ENCODE measurements around the gene HTR6. TPM values are rescaled to one million over a fixed set of nuclear protein-coding genes. Genes with fewer than 3 reads are reported as not detected.
A peak's percentile ranks its signal among the peaks of the same experiment; 100 is the strongest.

The HTR6 gene
- polyA plus RNA-seq, 1 donor (not counting 4 experiments of a cell fraction or from before 2014, with no cell fraction given): not detected

- peaks cover 4 to 5% of the 10 kb centered on the region in 2 experiments for H3K36me3 ChIP-seq (ENCODE audit: control insufficient read depth in 2 of 2, extremely low read depth in 1 of 2, insufficient read depth in 2 of 2, low read length in 2 of 2)
- peak; percentile 48 for FAIRE-seq
- peaks cover 37% of the 10 kb centered on the region for H3K79me2 ChIP-seq (ENCODE audit: control insufficient read depth, insufficient read depth, low read length)
- no peak overlapping the region for H3K9ac ChIP-seq (ENCODE audit: control insufficient read depth, extremely low read depth, insufficient read depth, low read length)
- dilution Hi-C loops (cut with MboI; ENCODE audit: extremely low pct_ligation_motif_present, low sequenced_read_pairs): no loop called here
- no peak overlapping the region for H2AFZ ChIP-seq (ENCODE audit: control insufficient read depth, low read length)
- peaks cover 51% of the 10 kb centered on the region for H3K4me1 ChIP-seq (ENCODE audit: control insufficient read depth, extremely low read depth, insufficient read depth, low read length)
- no peak for TF ChIP-seq CTCF (optimal IDR thresholded peaks at IDR 0.05 in 1 of 3, IDR thresholded peaks at IDR 0.05 in 1 of 3, conservative IDR thresholded peaks at IDR 0.05 in 1 of 3; ENCODE audit: extremely low read depth in 1 of 3, insufficient read depth in 2 of 3, low read length in 3 of 3)
- no peak for TF ChIP-seq EZH2 (IDR thresholded peaks at IDR 0.05; ENCODE audit: low read length)
- no peaks in the 10 kb centered on the region for H4K20me1 ChIP-seq (ENCODE audit: control insufficient read depth, extremely low read depth, insufficient read depth, low read length)
- DNase-seq (ENCODE audit: low read depth, low spot score): no peak
- H3K27ac ChIP-seq (ENCODE audit: control insufficient read depth, insufficient read depth, low read length): no peak overlapping the region
- no peaks in the 10 kb centered on the region for H3K9me1 ChIP-seq (ENCODE audit: control insufficient read depth, extremely low read depth, insufficient read depth, low read length)
- H3K4me2 ChIP-seq (ENCODE audit: control insufficient read depth, extremely low read depth, insufficient read depth, low read depth, low read length): peak overlapping the region; percentile 33
- H3K9me3 ChIP-seq (ENCODE audit: control insufficient read depth, low read depth, low read length): no peaks in the 10 kb centered on the region
- no peak overlapping the region for H3K4me3 ChIP-seq (ENCODE audit: control insufficient read depth in 2 of 3, extremely low read depth in 1 of 3, insufficient read depth in 2 of 3, low read depth in 1 of 3, low read length in 3 of 3)
- H3K27me3 ChIP-seq (ENCODE audit: control insufficient read depth, extremely low read depth, insufficient read depth, low read length): no peaks in the 10 kb centered on the region
Measured at GRCh38 chr1:19618428-19618827, 46.2 kb upstream of the HTR6 start.

- H3K4me1 ChIP-seq (ENCODE audit: control insufficient read depth, extremely low read depth, insufficient read depth, low read length): peaks cover 51% of the 10 kb centered on the region
- H2AFZ ChIP-seq (ENCODE audit: control insufficient read depth, low read length): no peak overlapping the region
- DNase-seq (ENCODE audit: low read depth, low spot score): no peak
- H3K9me1 ChIP-seq (ENCODE audit: control insufficient read depth, extremely low read depth, insufficient read depth, low read length): no peaks in the 10 kb centered on the region
- dilution Hi-C loops (cut with MboI; ENCODE audit: extremely low pct_ligation_motif_present, low sequenced_read_pairs): no loop called here
- H3K9ac ChIP-seq (ENCODE audit: control insufficient read depth, extremely low read depth, insufficient read depth, low read length): no peak overlapping the region
- H3K79me2 ChIP-seq (ENCODE audit: control insufficient read depth, insufficient read depth, low read length): peaks cover 33% of the 10 kb centered on the region
- no peak for TF ChIP-seq CTCF (optimal IDR thresholded peaks at IDR 0.05 in 1 of 3, IDR thresholded peaks at IDR 0.05 in 1 of 3, conservative IDR thresholded peaks at IDR 0.05 in 1 of 3; ENCODE audit: extremely low read depth in 1 of 3, insufficient read depth in 2 of 3, low read length in 3 of 3)
- no peak for TF ChIP-seq EZH2 (IDR thresholded peaks at IDR 0.05; ENCODE audit: low read length)
- no peak overlapping the region for H3K4me3 ChIP-seq (ENCODE audit: control insufficient read depth in 2 of 3, extremely low read depth in 1 of 3, insufficient read depth in 2 of 3, low read depth in 1 of 3, low read length in 3 of 3)
- no peak overlapping the region for H3K27ac ChIP-seq (ENCODE audit: control insufficient read depth, insufficient read depth, low read length)
- H4K20me1 ChIP-seq (ENCODE audit: control insufficient read depth, extremely low read depth, insufficient read depth, low read length): no peaks in the 10 kb centered on the region
- H3K9me3 ChIP-seq (ENCODE audit: control insufficient read depth, low read depth, low read length): no peaks in the 10 kb centered on the region
- H3K4me2 ChIP-seq (ENCODE audit: control insufficient read depth, extremely low read depth, insufficient read depth, low read depth, low read length): no peak overlapping the region
- H3K27me3 ChIP-seq (ENCODE audit: control insufficient read depth, extremely low read depth, insufficient read depth, low read length): no peaks in the 10 kb centered on the region
- no peak for FAIRE-seq
- peaks cover 4 to 17% of the 10 kb centered on the region in 2 experiments for H3K36me3 ChIP-seq (ENCODE audit: control insufficient read depth in 2 of 2, extremely low read depth in 1 of 2, insufficient read depth in 2 of 2, low read length in 2 of 2)
Measured at GRCh38 chr1:19619697-19620384, 44.8 kb upstream of the HTR6 start.

All from keratinocyte (primary cell).